Heart right ventricle (tissue), 16 donors: Measurements from ENCODE around the gene AGTRAP. TPM values are rescaled to one million over a fixed set of nuclear protein-coding genes. Genes with fewer than 3 reads are reported as not detected.

Experiments
- ATAC-seq, 8 donors: fragments of 200-7000 bp; cut with Tn5 transposase; one replicate each; pipeline ENCODE4 v1.9.1; 2020; ENCODE audit warnings: mild to moderate bottlenecking in 8 of 8, moderate library complexity in 8 of 8, moderate number of reproducible peaks in 1 of 8
- DNase-seq, 2 donors: peaks; one replicate each; pipeline ENCODE4 v3.0.0-alpha.2; 2020
- H3K27ac ChIP-seq, 10 donors: fragments of 200-600 bp; sonication (generic) in 2 of 10; one replicate each; pipeline versions ENCODE4 v1.5.0 to v1.8.0; 2020 to 2022; ENCODE audit warnings: mild to moderate bottlenecking in 3 of 10
- H3K27me3 ChIP-seq, 7 donors: fragments of 200-600 bp; one replicate each; pipeline ENCODE4 v1.8.0; 2021 to 2022; ENCODE audit warnings: mild to moderate bottlenecking in 2 of 7
- H3K36me3 ChIP-seq, 9 donors: fragments of 200-600 bp; sonication (generic) in 1 of 9; one replicate each; pipeline versions ENCODE4 v1.5.0 to v1.8.0; 2020 to 2022; ENCODE audit warnings: mild to moderate bottlenecking in 2 of 9
- H3K4me1 ChIP-seq, 9 donors: fragments of 200-600 bp; sonication (generic) in 1 of 9; one replicate each; pipeline versions ENCODE4 v1.5.0 to v1.8.0; 2020 to 2022; ENCODE audit warnings: mild to moderate bottlenecking in 4 of 9
- H3K4me3 ChIP-seq, 10 donors: fragments of 200-600 bp; sonication (generic) in 2 of 10; one replicate each; pipeline versions ENCODE4 v1.5.0 to v1.8.0; 2020 to 2022; ENCODE audit warnings: mild to moderate bottlenecking in 7 of 10, moderate library complexity in 2 of 10
- H3K9me3 ChIP-seq, 11 donors: fragments of 200-600 bp in 10 of 11; sonication (generic) in 2 of 11; one replicate each; pipeline versions ENCODE4 v1.5.0 to v1.8.0; 2013 to 2022; ENCODE audit warnings: mild to moderate bottlenecking in 2 of 11, control low read depth in 1 of 11, moderate library complexity in 1 of 11
- CTCF ChIP-seq, 9 donors: fragments of 200-600 bp; sonication (generic) in 2 of 9; IDR thresholded peaks; one replicate each; pipeline versions ENCODE4 v1.5.0 to v1.8.0; 2021 to 2022; ENCODE audit warnings: antibody characterized with exemption in 9 of 9, mild to moderate bottlenecking in 5 of 9, moderate library complexity in 1 of 9
- WGBS, 2 donors: extraction: QIAGEN DNeasy Blood & Tissue Kit; methylation state at CpG; one replicate each; pipeline ENCODE4 v1.1.7; 2013; ENCODE audit warnings: inconsistent platforms in 1 of 2; 5-methylcytosine and 5-hydroxymethylcytosine counted together
- intact Hi-C, 10 donors: fragments of 100-400 bp; cut with DNase I; formaldehyde crosslinking; loops; one replicate each; pipeline versions ENCODE4 v1.11.1 to v1.14.2; 2022
- polyA plus RNA-seq, 2 donors: library from polyadenylated mRNA; stranded (reverse); fragments of 200-250 nt; gene quantifications; one replicate each; pipeline ENCODE4 v1.2.3, GENCODE V29; 2013
- total RNA-seq, 10 donors: library from RNA; stranded (reverse); fragmentation: NEBNext Ultra II Directional in 3 of 10; extraction: Animal tissue kit (Norgen Biotek cat#: 25700) in 3 of 10; gene quantifications; one replicate each; pipeline versions ENCODE4 v1.2.1 to v1.2.4, GENCODE V29; 2021 to 2023
- donor health status: Arrhythmogenic right ventricular cardiomyopathy.
- donor health status: ischemic (EF 13 %, LVEDD 7.1; RV severe dilation, severe dysfunction).
- donor health status: healthy with polysubstance abuse.
- donor health status: DM: no; HTN: yes; CAD: no.
- donor health status: DM: no; HTN: no; CAD: no.
- donor health status: ischemic (EF 25% LVEDD 6.9; RV normal size, moderate dysfunction).
- donor health status: ischemic (EF 25% LVEDD 5.7; RV mildly dilated, moderate dysfunction).
- donor health status: healthy.
- donor health status: DM: yes; HTN: yes; CAD: no.
- donor health status: Ischemic cardiomyopathy.
- donor health status: ischemic (EF 35%, LVEDD 5.7; RV mildly dilated, moderate dysfunction).
- donor health status: nonischemic (EF 11% LVEDD 7.7; RV severe dilation, severe dysfunction).
- donor health status: DM: yes; HTN: yes; CAD: no.
- donor health status: PGD.
- donor health status: ischemic (EF 29% LVEDD 5.4; RV normal size, mild dysfunction).
- donor health status: nonischemic (EF 23%, LVEDD 6.1; RV moderate dilation, normal function).

The AGTRAP gene
- total and polyA plus RNA-seq, 12 donors: 12.9 to 96.7 (median 19.2) TPM

DNA sequence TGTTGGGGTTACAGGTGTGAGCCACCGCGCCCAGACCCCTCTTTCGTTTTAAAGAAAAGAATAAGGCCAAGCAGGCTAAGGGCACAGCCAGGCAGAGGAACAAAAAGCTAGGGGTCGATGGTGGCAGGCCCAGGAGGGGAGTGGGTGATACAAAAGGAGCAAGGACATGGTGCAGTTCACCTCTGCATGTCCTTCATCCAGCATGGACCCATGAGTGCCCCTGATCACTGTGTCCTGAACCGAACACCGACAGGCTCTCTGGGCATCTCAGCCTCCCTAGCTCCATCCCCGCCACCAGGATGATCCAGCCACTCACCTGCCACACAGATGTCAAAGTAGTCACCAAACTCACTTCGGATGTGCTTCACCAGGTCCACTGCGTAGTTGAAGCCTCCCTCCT, 64.0 kb downstream of the AGTRAP start:
- peak overlapping the region in 7 of 10 donors; percentile 4 to 100 (median 99) for H3K27ac ChIP-seq
- no peak for ATAC-seq
- H3K4me1 ChIP-seq: peaks cover 35 to 97% (median 87%) of the 10 kb centered on the region in 9 donors
- H3K27me3 ChIP-seq: no peaks in the 10 kb centered on the region
- intact Hi-C loops: loop anchor here in 3 of 10 donors (5.0 kb wide), 1 partner anchor 63 kb away; the partner anchor contains the start of gene AGTRAP (in 3 of the 3)
- no peak for DNase-seq
- no peak for TF ChIP-seq CTCF (IDR thresholded peaks at IDR 0.05)
- no peaks in the 10 kb centered on the region for H3K9me3 ChIP-seq
- no peak overlapping the region for H3K4me3 ChIP-seq
- 96 to 99% methylated on average over 9 of the region's 9 CpGs for WGBS, 2 donors
- peaks cover 0 to 67% (median 36%) of the 10 kb centered on the region in 9 donors for H3K36me3 ChIP-seq

DNA sequence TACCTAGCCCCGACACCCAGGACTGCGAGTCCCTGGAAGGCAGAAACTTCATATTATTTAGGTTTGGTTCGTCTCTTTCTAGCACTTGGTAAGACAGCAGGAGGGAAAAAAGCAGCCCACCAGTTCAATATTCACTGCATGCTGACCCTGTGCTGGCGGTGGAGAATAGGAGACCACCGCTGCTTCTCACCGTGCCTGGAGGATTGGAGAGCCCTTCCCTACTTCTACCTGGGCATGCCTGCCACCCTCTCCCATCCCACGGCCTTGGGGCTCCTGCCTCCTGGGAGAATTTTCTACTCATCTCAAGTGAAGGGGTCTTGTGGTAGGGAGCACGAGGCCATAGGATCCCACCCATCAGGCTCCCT, 64.4 kb downstream of the AGTRAP start:
- Histone ChIP-seq H3K4me1 (peaks cover 35 to 96% (median 85%) of the 10 kb centered on the region in 9 donors), H3K4me3 (peak overlapping the region in 2 of 10 donors; percentile 80 to 96), H3K27me3 (no peaks in the 10 kb centered on the region), H3K9me3 (no peaks in the 10 kb centered on the region), H3K36me3 (peaks cover 0 to 63% (median 31%) of the 10 kb centered on the region in 9 donors), H3K27ac (peak overlapping the region in 9 of 10 donors; percentile 4 to 100 (median 98))
- ATAC-seq (no peak), DNase-seq (no peak)
- 91 to 96% methylated on average over 8 of the region's 8 CpGs for WGBS, 2 donors
- TF ChIP-seq CTCF (IDR thresholded peaks at IDR 0.05): no peak
- intact Hi-C loops: loop anchor here in 3 of 10 donors (5.0 kb wide), 1 partner anchor 63 kb away; the partner anchor contains the start of gene AGTRAP (in 3 of the 3)

Other genes with a start within 250 kb of the AGTRAP start
- gene FBXO2, start 81.7 kb upstream of the AGTRAP start, total RNA-seq: 1 to 10 TPM in 9 of 10 donors, under 1 TPM in 1; 0.70 to 5.5 (median 1.7) TPM
- 1 to 10 TPM; 2.7 to 5.3 TPM for gene FBXO2, start 81.7 kb upstream of the AGTRAP start, polyA plus RNA-seq
- 10 to 100 TPM; 10.1 to 17.7 (median 15.8) TPM for gene FBXO44, start 81.3 kb upstream of the AGTRAP start, total RNA-seq
- gene FBXO44, start 81.3 kb upstream of the AGTRAP start, polyA plus RNA-seq: 10 to 100 TPM; 14.6 to 28.2 TPM
- gene FBXO6, start 71.9 kb upstream of the AGTRAP start, total RNA-seq: 10 to 100 TPM in 1 of 10 donors, 1 to 10 TPM in 9; 4.8 to 21.7 (median 7.9) TPM
- gene FBXO6, start 71.9 kb upstream of the AGTRAP start, polyA plus RNA-seq: 10 to 100 TPM in 1 of 2 donors, 1 to 10 TPM in 1; 6.0 to 12.9 TPM
- 10 to 100 TPM; 10.9 to 28.5 (median 17.0) TPM for gene MAD2L2, start 55.0 kb upstream of the AGTRAP start, total RNA-seq
- 10 to 100 TPM; 16.6 to 59.0 TPM for gene MAD2L2, start 55.0 kb upstream of the AGTRAP start, polyA plus RNA-seq
- under 1 TPM in 8 of 10 donors, not detected in 2; 0.05 to 0.18 (median 0.12) TPM for gene DRAXIN, start 44.4 kb upstream of the AGTRAP start, total RNA-seq
- gene DRAXIN, start 44.4 kb upstream of the AGTRAP start, polyA plus RNA-seq: under 1 TPM; 0.01 to 0.07 TPM
- gene C1orf167, start 26.1 kb downstream of the AGTRAP start, total RNA-seq: 10 to 100 TPM in 1 of 10 donors, 1 to 10 TPM in 9; 2.4 to 12.8 (median 5.1) TPM
- gene C1orf167, start 26.1 kb downstream of the AGTRAP start, polyA plus RNA-seq: 1 to 10 TPM; 7.5 to 9.0 TPM
- gene MTHFR, start 69.8 kb downstream of the AGTRAP start, total RNA-seq: 10 to 100 TPM; 28.8 to 75.8 (median 40.5) TPM
- 10 to 100 TPM; 17.7 to 24.3 TPM for gene MTHFR, start 69.8 kb downstream of the AGTRAP start, polyA plus RNA-seq
- gene CLCN6, start 70.1 kb downstream of the AGTRAP start, total RNA-seq: 10 to 100 TPM; 13.3 to 20.9 (median 16.9) TPM
- 10 to 100 TPM in 1 of 2 donors, 1 to 10 TPM in 1; 9.1 to 13.8 TPM for gene CLCN6, start 70.1 kb downstream of the AGTRAP start, polyA plus RNA-seq
- 1,000 to 10,000 TPM in 2 of 10 donors, 100 to 1,000 TPM in 5, 10 to 100 TPM in 2, 1 to 10 TPM in 1; 5.8 to 2,762 (median 663) TPM for gene NPPA, start 111.6 kb downstream of the AGTRAP start, total RNA-seq
- gene NPPA, start 111.6 kb downstream of the AGTRAP start, polyA plus RNA-seq: 1,000 to 10,000 TPM in 1 of 2 donors, 10 to 100 TPM in 1; 16.4 to 2,201 TPM
- 1,000 to 10,000 TPM in 1 of 10 donors, 100 to 1,000 TPM in 5, 10 to 100 TPM in 1, 1 to 10 TPM in 3; 1.1 to 4,616 (median 291) TPM for gene NPPB, start 122.8 kb downstream of the AGTRAP start, total RNA-seq
- over 10,000 TPM in 1 of 2 donors, 10 to 100 TPM in 1; 46.2 to 15,996 TPM for gene NPPB, start 122.8 kb downstream of the AGTRAP start, polyA plus RNA-seq
- gene KIAA2013, start 190.3 kb downstream of the AGTRAP start, total RNA-seq: 10 to 100 TPM; 35.5 to 47.8 (median 39.0) TPM
- gene KIAA2013, start 190.3 kb downstream of the AGTRAP start, polyA plus RNA-seq: 10 to 100 TPM; 23.3 to 44.7 TPM
- 10 to 100 TPM; 27.3 to 95.3 (median 44.4) TPM for gene PLOD1, start 198.6 kb downstream of the AGTRAP start, total RNA-seq
- 100 to 1,000 TPM in 1 of 2 donors, 10 to 100 TPM in 1; 53.0 to 102 TPM for gene PLOD1, start 198.6 kb downstream of the AGTRAP start, polyA plus RNA-seq
- 1,000 to 10,000 TPM in 1 of 10 donors, 100 to 1,000 TPM in 9; 470 to 1,066 (median 788) TPM for gene MFN2, start 244.3 kb downstream of the AGTRAP start, total RNA-seq
- 100 to 1,000 TPM; 154 to 171 TPM for gene MFN2, start 244.3 kb downstream of the AGTRAP start, polyA plus RNA-seq